ENCODE results near the gene FKBP5.

GRCh38 chr6:35708585-35708984 lies 19.9 kb upstream of the FKBP5 start:
- TF ChIP-seq CTCF (IDR thresholded peaks at IDR 0.05; ENCODE audit: extremely low read depth in 1 of 2, insufficient read depth in 1 of 2, low read depth in 1 of 2, low read length in 2 of 2) (no peak), POLR2A (IDR thresholded peaks at IDR 0.05; ENCODE audit: low read depth, low read length) (no peak), EZH2 (IDR thresholded peaks at IDR 0.05; ENCODE audit: borderline replicate concordance, low read depth, low read length, severe bottlenecking) (no peak), GATA2 (IDR thresholded peaks at IDR 0.05; ENCODE audit: insufficient read depth, insufficient read length, low read depth, low read length) (no peak), POLR2AphosphoS5 (IDR thresholded peaks at IDR 0.05; ENCODE audit: insufficient read depth, low read depth, low read length) (no peak), FOS (IDR thresholded peaks at IDR 0.05; ENCODE audit: borderline replicate concordance, insufficient read depth, low read length) (no peak), JUN (IDR thresholded peaks at IDR 0.05; ENCODE audit: borderline replicate concordance, insufficient read depth, insufficient read length, low read depth) (no peak), MYC (IDR thresholded peaks at IDR 0.05; ENCODE audit: low read depth, low read length) (no peak), MAX (IDR thresholded peaks at IDR 0.05; ENCODE audit: insufficient read depth, insufficient read length) (no peak)
